T-helper 17 cell (primary cell): ENCODE data around the gene MSRB1. TPM values are rescaled to one million over a fixed set of nuclear protein-coding genes. Genes with fewer than 3 reads are reported as not detected.
"Not testable (repeated sequence)": the region's sequence is repeated elsewhere in the genome, so short reads cannot be mapped to it uniquely, and the experiment has no call there.

Source experiments
- ATAC-seq: fragments of 150-1000 bp; cut with Tn5 transposase; 2 replicates; pipeline ENCODE4 v1.10.0; 2021; ENCODE audit warnings: mild to moderate bottlenecking, moderate library complexity
- DNase-seq, 3 donors: peaks; one replicate each; pipeline versions ENCODE4 v3.0.0 to v3.0.0-alpha.2; 2020 to 2021
- H3K9me3 ChIP-seq: one replicate; pipeline ENCODE4 v1.7.0; 2013; ENCODE audit warnings: low read length, mild to moderate bottlenecking; ENCODE audit not compliant: control insufficient read depth, poor library complexity, severe bottlenecking
- H3K27ac Mint-ChIP-seq: one replicate; pipeline ENCODE4 v1.8.0; 2022; ENCODE audit warnings: mild to moderate bottlenecking, moderate library complexity, mixed read lengths
- H3K27me3 Mint-ChIP-seq: one replicate; pipeline ENCODE4 v1.8.0; 2022; ENCODE audit warnings: mixed read lengths
- H3K36me3 Mint-ChIP-seq: one replicate; pipeline ENCODE4 v1.8.0; 2022; ENCODE audit warnings: low read depth, mixed read lengths
- H3K4me1 Mint-ChIP-seq: one replicate; pipeline ENCODE4 v1.8.0; 2022; ENCODE audit warnings: mild to moderate bottlenecking, mixed read lengths
- H3K4me3 Mint-ChIP-seq: one replicate; pipeline ENCODE4 v1.8.0; 2022; ENCODE audit warnings: mild to moderate bottlenecking, moderate library complexity, mixed read lengths
- total RNA-seq, 4 donors: library from RNA in 2 of 4; stranded (reverse) in 2 of 4; gene quantifications; one replicate each; pipeline ENCODE4 v1.2.3 and lab custom pipeline; 2022 to 2026

MSRB1 gene
- total RNA-seq, 2 donors from 2014 or later, result 3.8 to 4.9 TPM

DNA sequence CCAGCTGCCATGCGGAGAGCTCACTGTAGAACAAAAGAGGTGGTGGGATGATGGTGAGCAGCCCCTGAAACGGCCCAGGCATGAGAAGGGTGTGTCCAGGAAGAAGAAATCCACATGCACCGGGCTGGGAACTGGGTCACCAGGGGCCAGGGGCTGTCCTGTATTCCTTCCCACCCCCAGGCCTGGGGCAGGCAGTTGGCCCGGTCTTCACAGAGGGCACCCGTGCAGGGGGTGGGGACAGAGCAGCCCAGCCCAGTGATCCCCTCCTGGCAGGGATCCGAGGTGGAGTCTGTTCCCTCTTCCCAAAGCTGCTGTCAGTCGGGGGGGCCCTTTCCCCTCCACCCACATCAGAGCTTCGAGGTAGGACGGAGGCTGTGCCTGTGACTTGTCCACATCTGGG lies 34.0 kb downstream of the MSRB1 start:
- no peak for ATAC-seq
- H3K27ac Mint-ChIP-seq, result no peak overlapping the region

DNA sequence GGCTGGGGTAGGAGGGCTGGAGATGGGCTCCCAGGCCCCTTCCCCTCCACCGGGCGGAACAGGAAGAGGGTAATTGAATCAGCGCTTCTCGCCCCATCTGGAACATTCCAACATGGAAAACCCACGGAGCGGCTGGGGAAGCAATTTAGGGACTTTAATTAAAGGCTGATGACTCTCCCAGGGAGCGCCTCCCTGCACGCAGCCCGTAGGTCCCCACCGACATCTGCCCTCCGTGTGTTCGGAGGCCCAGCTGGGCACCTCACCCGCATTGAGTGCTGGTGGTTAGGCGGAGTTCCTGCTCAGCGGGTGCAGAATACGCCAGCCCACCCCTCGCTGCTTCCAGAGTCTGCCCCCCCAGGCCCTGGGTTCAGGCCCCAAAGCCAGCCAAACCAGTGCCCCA lies 34.8 kb downstream of the MSRB1 start:
- ATAC-seq, result no peak
- DNase-seq, result no peak
- no peaks in the 10 kb centered on the region for H3K9me3 ChIP-seq
- H3K27ac Mint-ChIP-seq, result no peak overlapping the region
- peaks cover 26% of the 10 kb centered on the region for H3K27me3 Mint-ChIP-seq
- no peaks in the 10 kb centered on the region for H3K36me3 Mint-ChIP-seq
- no peaks in the 10 kb centered on the region for H3K4me1 Mint-ChIP-seq
- H3K4me3 Mint-ChIP-seq, result no peak overlapping the region

More for the DNA sequence above, 34.0 kb downstream of the MSRB1 start:
- peaks cover 25% of the 10 kb centered on the region for H3K27me3 Mint-ChIP-seq
- no peaks in the 10 kb centered on the region for H3K36me3 Mint-ChIP-seq
- no peaks in the 10 kb centered on the region for H3K4me1 Mint-ChIP-seq
- no peaks in the 10 kb centered on the region for H3K9me3 ChIP-seq
- DNase-seq, result no peak
- H3K4me3 Mint-ChIP-seq, result no peak overlapping the region

DNA sequence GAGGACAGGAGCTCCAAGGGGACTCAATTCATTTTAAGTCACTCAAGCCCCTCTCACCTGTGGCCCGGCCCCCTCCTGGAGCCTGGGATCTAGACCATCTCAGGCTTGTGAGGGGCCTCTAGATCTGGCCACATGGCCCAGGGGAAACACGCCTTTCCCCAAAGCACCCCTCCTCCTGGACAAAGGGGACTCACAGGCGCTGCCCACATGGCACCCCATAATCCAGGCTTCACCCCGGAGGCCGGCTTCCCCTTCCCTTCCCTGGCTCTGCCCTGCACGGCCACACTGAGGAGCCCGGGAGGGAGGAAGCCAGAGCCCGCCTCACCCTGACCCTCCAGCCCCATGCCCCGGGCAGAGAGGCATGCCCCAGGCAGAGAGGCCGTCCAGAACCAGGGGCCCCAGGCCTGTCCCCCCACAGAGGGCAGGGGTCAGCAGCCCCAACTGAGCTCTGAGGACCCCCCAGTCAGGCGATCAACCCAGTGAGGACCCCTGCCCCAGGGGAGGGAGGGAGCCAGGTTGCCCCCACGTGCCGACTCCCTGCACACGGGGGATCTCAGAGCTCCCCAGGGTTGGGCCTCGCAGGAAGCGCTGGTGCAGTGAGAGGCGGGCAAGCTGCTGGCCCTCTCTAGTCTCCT lies 35.7 kb downstream of the MSRB1 start:
- DNase-seq, result no peak

DNA sequence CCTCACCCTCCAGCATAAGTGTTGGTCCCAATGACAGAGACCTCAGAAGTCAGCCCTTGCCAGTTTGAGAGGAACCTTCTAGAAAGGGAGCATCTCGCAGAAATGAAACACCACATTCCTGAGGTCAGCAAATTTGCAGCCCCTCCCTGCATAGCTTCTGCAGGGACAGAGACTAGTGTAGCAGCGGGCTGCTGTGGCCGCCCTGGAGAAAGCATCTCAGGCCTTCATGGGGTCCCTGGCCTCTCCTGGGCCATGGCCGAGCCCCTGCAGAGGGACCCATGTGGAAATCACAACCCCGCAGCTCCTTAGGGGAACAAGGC lies 36.2 kb downstream of the MSRB1 start:
- no peak overlapping the region for H3K4me3 Mint-ChIP-seq
- ATAC-seq, result no peak
- no peak overlapping the region for H3K27ac Mint-ChIP-seq

More for the DNA sequence above, 35.7 kb downstream of the MSRB1 start:
- Mint-ChIP-seq H3K4me3 (no peak overlapping the region), H3K4me1 (no peaks in the 10 kb centered on the region), H3K27ac (no peak overlapping the region), H3K27me3 (peaks cover 30% of the 10 kb centered on the region), H3K36me3 (no peaks in the 10 kb centered on the region)
- no peaks in the 10 kb centered on the region for H3K9me3 ChIP-seq
- ATAC-seq, result no peak

DNA sequence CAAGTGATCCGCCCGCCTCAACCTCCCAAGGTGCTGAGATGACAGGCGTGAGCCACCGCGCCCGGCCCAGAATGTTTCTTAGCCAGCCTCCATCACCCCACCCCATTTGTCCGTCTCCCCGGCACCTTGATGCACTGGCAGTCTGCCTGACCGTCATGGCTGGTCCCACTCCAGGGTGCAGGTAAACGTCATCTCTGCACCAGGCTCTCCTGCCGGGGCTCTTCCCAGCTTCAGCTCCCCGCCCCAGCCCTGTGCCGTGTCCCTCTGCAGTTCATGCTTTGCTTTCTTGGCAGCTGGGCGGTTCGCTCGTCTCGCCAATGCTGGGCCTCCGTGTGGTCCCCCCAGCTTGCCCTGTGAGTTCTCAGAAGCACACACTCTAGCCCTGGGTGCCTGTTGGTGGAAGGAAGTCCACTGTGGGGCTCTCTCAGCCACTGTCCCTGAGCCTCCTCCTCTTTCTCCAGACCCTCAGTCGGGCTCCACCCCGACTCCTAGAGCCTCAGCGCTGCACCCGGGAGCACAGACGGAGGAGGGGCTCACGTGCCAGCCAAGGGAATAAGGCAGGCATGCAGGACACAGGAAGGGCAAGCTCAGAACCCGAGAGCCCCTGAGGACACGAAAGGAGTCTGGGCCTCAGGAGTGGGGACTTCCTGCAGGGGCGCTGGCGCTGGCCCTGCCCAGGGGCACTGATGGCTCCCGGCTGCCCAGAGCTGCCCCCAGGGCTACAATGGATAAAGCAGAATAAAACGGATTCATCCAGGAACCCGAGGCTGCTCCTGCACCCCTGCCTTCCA lies 36.7 kb downstream of the MSRB1 start:
- no peak for DNase-seq
- Mint-ChIP-seq H3K27ac (no peak overlapping the region), H3K4me3 (no peak overlapping the region), H3K27me3 (peaks cover 30% of the 10 kb centered on the region), H3K4me1 (no peaks in the 10 kb centered on the region), H3K36me3 (no peaks in the 10 kb centered on the region)
- no peaks in the 10 kb centered on the region for H3K9me3 ChIP-seq
- ATAC-seq, result no peak

More for the DNA sequence above, 36.2 kb downstream of the MSRB1 start:
- no peaks in the 10 kb centered on the region for H3K4me1 Mint-ChIP-seq
- no peaks in the 10 kb centered on the region for H3K9me3 ChIP-seq
- H3K36me3 Mint-ChIP-seq, result no peaks in the 10 kb centered on the region
- peaks cover 30% of the 10 kb centered on the region for H3K27me3 Mint-ChIP-seq
- DNase-seq, result no peak

DNA sequence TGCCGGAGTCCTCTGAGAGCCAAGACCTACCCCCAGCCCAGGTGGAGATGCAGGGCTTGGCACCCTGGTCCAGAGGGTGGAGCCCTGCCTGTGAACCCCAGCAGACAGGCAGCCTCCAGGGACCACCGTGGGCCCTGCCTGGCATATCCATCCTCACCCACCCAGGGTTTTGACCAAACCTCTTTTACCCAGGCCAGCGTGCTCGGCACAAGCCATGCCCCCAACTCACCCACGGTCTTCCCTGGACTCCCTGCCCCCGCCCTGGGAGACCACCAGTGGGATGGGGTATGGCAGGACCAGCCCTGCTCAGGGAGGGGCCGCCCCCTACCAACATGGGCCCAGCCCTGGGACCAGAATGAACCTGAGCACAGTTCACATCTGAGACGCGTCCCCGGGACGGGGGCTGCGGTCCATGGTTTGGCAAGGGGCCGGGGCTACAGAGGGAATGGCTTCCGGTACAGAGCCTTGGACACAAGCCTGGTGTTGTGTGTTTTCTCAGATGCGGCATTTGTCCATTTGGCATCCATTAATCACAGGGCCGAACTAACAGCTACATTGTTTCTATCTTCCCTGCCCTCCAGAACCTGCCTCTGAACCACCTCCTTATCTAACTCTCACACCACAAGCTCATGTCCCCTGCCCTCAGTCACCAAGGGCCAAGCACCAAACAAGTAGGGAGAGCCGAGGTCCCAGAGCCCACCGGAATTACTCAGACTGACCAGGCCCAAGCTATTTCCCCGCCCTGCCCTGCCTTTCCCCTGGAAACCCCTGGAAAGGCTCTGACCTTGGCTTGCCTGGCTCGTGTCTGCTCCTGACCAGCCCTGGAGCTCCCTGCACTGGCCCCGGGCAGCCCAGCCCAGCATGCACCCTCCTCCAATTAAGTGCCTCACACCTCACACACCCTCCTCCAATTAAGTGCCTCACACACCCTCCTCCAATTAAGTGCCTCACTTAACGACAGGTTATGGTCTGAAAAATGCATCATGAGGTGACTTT lies 38.9 kb downstream of the MSRB1 start:
- H3K9me3 ChIP-seq, result no peaks in the 10 kb centered on the region

DNA sequence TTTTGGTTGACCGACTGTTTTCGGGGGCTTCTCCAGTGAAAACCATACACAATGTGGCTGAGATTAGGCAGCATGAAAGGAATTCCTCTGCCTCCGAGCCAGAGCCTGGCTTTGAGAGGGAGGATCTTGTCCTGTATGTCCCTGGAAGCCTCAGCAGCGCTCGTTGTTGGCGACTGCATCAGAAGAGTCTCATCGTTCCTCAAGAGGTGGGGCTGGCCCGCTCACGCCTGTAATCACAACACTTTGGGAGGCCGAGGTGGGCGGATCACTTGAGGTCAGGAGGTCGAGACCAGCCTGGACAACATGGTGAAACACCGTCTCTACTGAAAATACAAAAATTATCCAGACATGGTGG lies 39.8 kb downstream of the MSRB1 start:
- no peaks in the 10 kb centered on the region for H3K9me3 ChIP-seq
- Mint-ChIP-seq H3K36me3 (no peaks in the 10 kb centered on the region), H3K4me3 (no peak overlapping the region), H3K4me1 (no peaks in the 10 kb centered on the region), H3K27ac (no peak overlapping the region), H3K27me3 (peaks cover 33% of the 10 kb centered on the region)
- DNase-seq, result no peak
- no peak for ATAC-seq

More for the DNA sequence above, 38.9 kb downstream of the MSRB1 start:
- Mint-ChIP-seq H3K4me3 (no peak overlapping the region), H3K4me1 (no peaks in the 10 kb centered on the region), H3K27ac (no peak overlapping the region), H3K27me3 (peaks cover 39% of the 10 kb centered on the region), H3K36me3 (no peaks in the 10 kb centered on the region)
- DNase-seq (no peak), ATAC-seq (no peak)

DNA sequence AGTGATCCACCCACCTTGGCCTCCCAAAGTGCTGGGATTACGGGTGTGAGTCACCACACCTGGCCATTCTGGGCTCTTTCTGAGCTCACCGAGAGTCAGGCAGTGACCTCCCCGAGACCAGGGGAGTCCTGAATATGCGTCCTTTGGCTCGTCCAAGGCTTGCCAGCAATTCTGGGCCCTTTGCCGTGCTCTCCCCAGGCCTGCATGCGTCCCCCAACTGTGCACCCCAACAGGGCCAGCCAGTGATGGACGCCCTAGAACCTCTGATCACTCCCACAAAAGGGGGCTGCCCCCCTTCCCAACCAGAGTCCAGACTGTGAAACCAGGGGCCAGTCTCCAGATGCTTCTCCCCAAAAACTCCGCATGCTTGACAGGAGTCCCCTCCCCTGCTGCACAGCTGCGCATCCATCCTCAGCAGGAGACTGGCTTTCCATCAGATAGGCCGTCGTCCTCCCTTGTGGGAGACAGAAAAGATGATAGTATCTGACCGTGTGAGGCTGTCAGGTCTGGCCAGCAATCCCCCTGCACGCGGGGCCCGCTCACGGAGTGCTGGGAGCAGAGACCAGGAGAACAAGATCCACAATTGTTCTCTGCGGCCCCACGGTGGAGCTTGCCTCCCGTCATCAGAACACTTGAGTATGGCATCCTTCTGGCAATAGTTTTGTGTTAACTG lies 40.3 kb downstream of the MSRB1 start:
- Mint-ChIP-seq H3K27ac (no peak overlapping the region), H3K27me3 (peaks cover 36% of the 10 kb centered on the region), H3K4me1 (no peaks in the 10 kb centered on the region), H3K4me3 (no peak overlapping the region), H3K36me3 (no peaks in the 10 kb centered on the region)
- no peak for ATAC-seq
- DNase-seq, result no peak
- no peaks in the 10 kb centered on the region for H3K9me3 ChIP-seq

DNA sequence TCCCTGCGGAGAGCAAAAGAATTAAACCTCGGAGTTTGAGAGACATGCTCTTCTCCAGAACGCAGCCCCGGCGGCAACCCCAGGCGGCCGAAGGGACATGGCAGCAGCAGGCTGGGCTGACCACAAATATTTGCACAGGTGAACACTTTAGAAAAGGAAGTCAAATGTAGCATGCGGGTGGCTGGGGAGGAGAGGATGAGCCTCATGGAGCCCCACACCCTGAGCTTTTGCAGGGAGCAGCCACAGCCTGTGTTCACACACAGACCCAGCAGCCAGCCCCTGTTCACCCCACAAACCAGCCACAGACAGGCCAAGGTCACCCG lies 42.6 kb downstream of the MSRB1 start:
- H3K9me3 ChIP-seq, result no peaks in the 10 kb centered on the region
- ATAC-seq (no peak), DNase-seq (no peak)
- H3K4me1 Mint-ChIP-seq, result no peaks in the 10 kb centered on the region
- no peak overlapping the region for H3K4me3 Mint-ChIP-seq
- no peaks in the 10 kb centered on the region for H3K36me3 Mint-ChIP-seq
- no peak overlapping the region for H3K27ac Mint-ChIP-seq
- H3K27me3 Mint-ChIP-seq, result peaks cover 46% of the 10 kb centered on the region

DNA sequence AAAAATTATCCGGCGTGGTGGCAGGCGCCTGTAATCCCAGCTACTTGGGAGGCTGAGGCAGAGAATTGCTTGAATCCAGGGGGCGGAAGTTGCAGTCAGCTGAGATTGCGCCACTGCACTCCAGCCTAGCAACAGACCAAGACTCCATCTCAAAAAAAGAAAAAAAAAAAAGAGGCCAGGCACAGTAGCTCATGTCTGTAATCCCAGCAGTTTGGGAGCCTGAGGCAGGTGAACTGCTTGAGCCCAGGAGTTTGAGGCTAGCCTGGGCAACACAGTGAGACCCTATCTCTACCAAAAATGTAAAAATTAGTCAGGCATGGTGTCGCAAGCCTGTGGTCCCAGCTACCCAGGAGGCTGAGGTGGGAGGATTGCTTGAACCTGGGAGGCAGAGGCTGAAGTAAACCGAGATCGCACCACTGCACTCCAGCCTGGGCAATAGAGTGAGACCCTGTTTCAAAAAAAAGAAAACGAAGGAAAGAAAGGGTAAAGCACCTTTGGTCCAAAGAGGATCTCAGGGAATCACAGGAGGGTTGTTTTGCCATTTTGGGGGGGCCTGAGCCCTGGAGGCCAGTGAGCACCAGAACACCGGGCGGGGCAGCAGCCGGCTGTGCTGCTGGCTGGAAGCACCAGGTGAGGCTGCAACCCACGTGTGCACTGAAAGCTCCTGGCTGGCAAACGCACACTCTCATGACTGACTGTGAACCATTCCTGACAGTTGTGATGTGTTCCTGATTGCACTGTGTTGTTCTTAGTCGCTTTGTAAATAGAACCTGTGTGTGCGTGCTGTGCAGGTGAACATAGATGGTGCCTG lies 43.2 kb downstream of the MSRB1 start:
- H3K9me3 ChIP-seq, result no peaks in the 10 kb centered on the region
- Mint-ChIP-seq H3K4me3 (no peak overlapping the region), H3K36me3 (no peaks in the 10 kb centered on the region), H3K27ac (no peak overlapping the region), H3K4me1 (no peaks in the 10 kb centered on the region), H3K27me3 (peaks cover 46% of the 10 kb centered on the region)
- DNase-seq, result no peak
- no peak for ATAC-seq

DNA sequence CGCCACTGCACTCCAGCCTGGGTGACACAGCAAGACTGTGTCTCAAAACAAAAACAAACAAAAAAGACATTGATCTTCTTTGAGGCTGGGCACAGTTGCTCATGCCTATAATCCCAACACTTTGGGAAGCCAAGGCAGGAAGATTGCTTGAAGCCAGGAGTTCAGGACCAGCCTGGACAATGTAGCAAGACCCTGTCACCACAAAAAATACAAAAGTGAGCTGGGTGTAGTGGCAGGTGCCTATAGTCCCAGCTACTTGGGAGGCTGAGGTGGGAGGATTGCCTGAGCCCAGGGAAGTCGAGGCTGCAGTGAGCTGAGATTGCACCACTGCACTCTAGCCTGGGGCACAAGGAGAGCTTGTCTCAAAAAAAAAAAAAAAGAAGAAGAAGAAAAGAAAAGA lies 45.3 kb downstream of the MSRB1 start:
- not testable (repeated sequence) for H3K36me3 Mint-ChIP-seq, ATAC-seq, H3K4me3 Mint-ChIP-seq, DNase-seq, H3K4me1 Mint-ChIP-seq, H3K9me3 ChIP-seq, H3K27ac Mint-ChIP-seq
- H3K27me3 Mint-ChIP-seq, result peaks cover 40% of the 10 kb centered on the region

DNA sequence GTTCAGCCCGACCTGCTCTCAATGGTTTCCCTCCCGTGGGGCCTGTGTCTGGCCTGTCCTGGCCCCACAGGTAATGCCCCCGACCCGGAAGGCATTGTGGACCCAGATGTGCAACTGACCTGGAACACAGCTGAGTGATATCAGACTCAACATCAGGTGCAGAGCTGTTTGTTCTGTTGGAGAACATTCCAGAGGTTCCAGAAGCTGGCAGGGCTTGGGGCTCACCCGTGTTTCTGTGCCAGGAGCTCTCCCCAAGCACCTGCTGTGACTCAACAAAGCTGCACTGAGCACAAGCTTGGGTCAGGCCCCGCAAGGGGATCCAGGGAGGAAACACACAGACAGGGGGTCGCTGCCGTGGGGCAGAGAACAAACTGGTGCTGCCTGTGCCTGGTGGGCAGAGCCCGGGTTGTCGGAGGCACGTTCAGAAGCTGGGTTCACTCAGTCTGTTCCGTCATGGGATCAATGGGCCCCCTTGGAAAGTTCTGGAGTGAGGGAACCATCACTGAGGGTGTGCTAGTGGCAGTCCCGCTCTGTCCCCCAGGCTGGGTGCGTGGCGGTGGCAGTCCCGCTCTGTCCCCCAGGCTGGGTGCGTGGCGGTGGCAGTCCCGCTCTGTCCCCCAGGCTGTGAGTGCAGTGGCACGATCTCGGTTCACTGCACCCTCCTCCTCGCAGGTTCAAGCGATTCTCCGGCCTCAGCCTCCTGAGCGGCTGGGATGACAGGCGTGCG lies 46.9 kb downstream of the MSRB1 start:
- ATAC-seq, result no peak
- no peak for DNase-seq
- Mint-ChIP-seq H3K4me1 (no peaks in the 10 kb centered on the region), H3K36me3 (no peaks in the 10 kb centered on the region), H3K27me3 (peaks cover 43% of the 10 kb centered on the region), H3K4me3 (no peak overlapping the region), H3K27ac (no peak overlapping the region)
- no peaks in the 10 kb centered on the region for H3K9me3 ChIP-seq
